GM23338 (cell line): ENCODE data around the gene KCNC2.

ENCODE experiments used
- CREB1 ChIP-seq: fragments of 250-450 bp; sonication (Bioruptor Pico); IDR thresholded peaks from 2 replicates; pipeline ENCODE4 v1.5.0; 2020; ENCODE audit warnings: low read depth, mild to moderate bottlenecking, moderate library complexity
- CTCF ChIP-seq, 2 experiments: fragments of 200-600 bp in 1 of 2; sonication (generic) in 1 of 2; conservative IDR thresholded peaks; 2 replicates each; pipeline versions ENCODE4 v1.5.1 to v1.6.1; 2016 to 2017; ENCODE audit warnings: antibody characterized with exemption in 2 of 2, low read depth in 2 of 2, mild to moderate bottlenecking in 2 of 2, moderate library complexity in 1 of 2
- EZH2 ChIP-seq: fragments of 200-600 bp; sonication (generic); IDR thresholded peaks from one replicate; pipeline ENCODE4 v1.8.0; 2017; ENCODE audit warnings: antibody characterized with exemption, mild to moderate bottlenecking, low read depth; ENCODE audit not compliant: unreplicated experiment
- EZH2phosphoT487 ChIP-seq: fragments of 200-600 bp; sonication (generic); IDR thresholded peaks from one replicate; pipeline ENCODE4 v1.8.1; 2018; ENCODE audit warnings: antibody characterized with exemption; ENCODE audit not compliant: unreplicated experiment
- JUNB ChIP-seq: IDR thresholded peaks from one replicate; pipeline ENCODE4 v1.6.1; 2016; ENCODE audit warnings: antibody characterized with exemption; ENCODE audit not compliant: unreplicated experiment
- NANOG ChIP-seq: IDR thresholded peaks from 2 replicates; pipeline ENCODE4 v1.6.1; 2016; ENCODE audit warnings: antibody characterized with exemption, borderline replicate concordance
- POLR2AphosphoS5 ChIP-seq: IDR thresholded peaks from 2 replicates; pipeline ENCODE4 v1.6.1; 2016; ENCODE audit warnings: antibody characterized with exemption, low read depth
- REST ChIP-seq: IDR thresholded peaks from one replicate; pipeline ENCODE4 v1.6.1; 2018; ENCODE audit warnings: antibody characterized with exemption; ENCODE audit not compliant: unreplicated experiment
- ZNF331 ChIP-seq: fragments of 250-450 bp; sonication (Bioruptor Pico); IDR thresholded peaks from 2 replicates; pipeline ENCODE4 v1.5.0; 2020; ENCODE audit warnings: low read depth, mild to moderate bottlenecking, moderate library complexity

- TF ChIP-seq JUNB (no peak), CTCF (conservative IDR thresholded peaks at IDR 0.05; ENCODE audit: low read depth in 2 of 2) (no peak; a peak in 1 of 4 replicates), REST (no peak), CREB1 (CRISPR knock-in tag) (no peak), EZH2 (peak; percentile 47), POLR2AphosphoS5 (no peak), EZH2phosphoT487 (peak; percentile 61), ZNF331 (CRISPR knock-in tag) (no peak), NANOG (no peak)
Measured at GRCh38 chr12:75207338-75208083, 2.1 kb downstream of the KCNC2 start.
